Embryonic facial prominence (tissue), 1 donor: ENCODE results near the gene TSPAN13.

ENCODE experiments used
- DNase-seq: peaks from one replicate; pipeline ENCODE4 v3.0.0-alpha.2; 2016; ENCODE audit errors: extremely low spot score

TSPAN13 gene

DNA sequence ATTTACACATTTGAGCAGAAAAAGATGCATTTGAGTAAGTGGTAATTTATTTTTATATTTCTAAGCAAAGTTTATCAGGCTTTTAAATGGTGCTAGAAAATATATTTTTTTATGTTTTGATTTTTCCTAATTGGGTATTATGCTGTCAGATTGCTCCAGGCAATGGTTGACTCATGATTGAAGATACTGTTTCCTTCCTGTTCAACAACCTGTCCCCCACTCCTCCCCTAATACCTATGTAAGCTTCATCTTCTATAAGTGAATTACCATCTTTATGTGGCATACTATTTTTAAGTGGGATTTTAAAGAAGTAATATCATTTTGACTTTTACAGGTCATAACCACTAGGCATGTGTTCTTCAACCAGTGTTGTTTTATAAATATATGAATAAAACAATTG, 21.4 kb downstream of the TSPAN13 start:
- no peak for DNase-seq

DNA sequence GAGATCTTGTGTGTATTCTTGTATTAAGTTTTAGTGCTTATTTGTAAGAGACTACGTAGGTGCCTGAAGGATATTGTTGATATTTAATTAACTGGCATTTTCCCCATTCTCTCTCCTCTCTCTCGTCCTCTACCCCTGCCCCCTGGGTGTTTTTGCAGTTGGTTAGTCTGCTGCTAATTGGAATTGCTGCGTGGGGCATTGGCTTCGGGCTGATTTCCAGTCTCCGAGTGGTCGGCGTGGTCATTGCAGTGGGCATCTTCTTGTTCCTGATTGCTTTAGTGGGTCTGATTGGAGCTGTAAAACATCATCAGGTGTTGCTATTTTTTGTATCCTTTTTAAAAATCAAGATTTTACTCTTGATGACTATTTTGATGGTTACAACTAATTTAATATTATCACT, 22.5 kb downstream of the TSPAN13 start:
- no peak for DNase-seq

DNA sequence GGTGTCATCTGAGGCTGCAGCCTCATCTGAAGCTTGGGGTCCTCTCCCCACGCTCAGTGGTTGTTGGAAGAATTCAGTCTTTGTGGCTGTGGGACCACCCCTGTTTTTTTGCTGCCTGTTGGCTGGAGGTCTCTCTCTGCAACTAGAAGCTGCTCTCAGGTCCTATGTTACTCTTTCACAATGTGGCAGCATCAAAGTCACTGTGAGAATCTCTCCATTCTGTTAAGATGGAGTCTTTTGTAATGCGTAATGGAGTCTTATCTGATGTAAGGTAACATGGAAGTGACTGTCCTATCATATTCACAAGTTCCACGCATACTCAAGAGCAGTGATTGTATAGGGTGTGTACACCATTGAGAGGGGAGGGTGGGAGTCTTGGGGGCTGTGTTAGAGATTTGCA, 24.9 kb downstream of the TSPAN13 start:
- DNase-seq: no peak

DNA sequence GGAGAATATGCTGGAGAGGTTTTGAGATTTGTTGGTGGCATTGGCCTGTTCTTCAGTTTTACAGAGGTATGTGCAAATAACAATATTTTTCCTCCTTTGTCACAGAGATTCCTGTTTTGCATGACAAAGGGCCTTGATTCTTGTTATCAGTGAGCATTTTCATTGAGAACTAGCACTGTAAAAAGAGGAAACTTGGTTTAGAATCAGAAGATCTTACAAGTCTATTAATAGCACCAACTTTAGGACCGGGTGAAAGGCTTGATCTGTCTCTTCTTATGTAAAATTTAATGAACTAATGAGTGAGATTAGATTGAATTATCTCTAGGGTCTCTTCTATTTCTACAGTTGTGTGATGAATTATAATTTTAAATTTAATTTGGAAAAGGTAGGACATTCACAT, 25.5 kb downstream of the TSPAN13 start:
- DNase-seq: no peak

DNA sequence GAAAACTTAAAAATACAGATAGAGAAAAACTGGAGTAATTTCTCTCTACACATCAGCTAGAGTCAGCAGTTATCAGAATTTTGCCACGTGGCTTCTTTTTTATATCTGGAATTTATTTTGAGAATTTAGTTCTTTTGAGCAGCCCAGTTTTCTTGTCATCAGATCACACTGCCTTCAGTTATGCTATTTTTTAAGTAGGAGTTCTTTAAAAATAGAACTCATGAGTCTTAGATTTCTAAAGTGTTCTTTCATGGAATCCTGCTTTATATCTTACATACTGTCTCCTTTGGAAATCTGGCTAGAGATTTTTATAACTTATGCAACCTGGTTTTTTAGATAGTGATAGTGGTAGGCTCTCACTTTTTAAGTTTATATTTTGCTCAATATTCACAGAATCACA, 27.0 kb downstream of the TSPAN13 start:
- DNase-seq: no peak

DNA sequence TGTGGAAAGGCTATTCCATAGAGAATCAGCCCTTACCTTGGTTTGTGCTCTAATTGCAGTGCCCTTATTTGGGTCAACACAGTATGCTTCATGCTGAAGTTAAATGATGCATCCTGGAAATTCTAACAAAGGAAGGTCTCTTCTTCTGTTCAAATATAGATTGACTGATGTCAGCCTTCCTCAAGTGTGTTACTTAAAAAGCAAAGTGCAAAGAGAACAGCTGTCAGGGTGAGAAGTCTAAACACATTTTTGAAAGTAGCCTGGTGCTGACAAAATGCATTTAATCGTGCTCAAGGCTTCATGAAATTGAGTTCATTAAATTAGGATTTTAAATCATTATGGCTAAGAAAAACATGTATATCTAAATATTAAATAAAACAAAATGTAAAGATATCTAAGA, 31.8 kb downstream of the TSPAN13 start:
- DNase-seq: no peak

DNA sequence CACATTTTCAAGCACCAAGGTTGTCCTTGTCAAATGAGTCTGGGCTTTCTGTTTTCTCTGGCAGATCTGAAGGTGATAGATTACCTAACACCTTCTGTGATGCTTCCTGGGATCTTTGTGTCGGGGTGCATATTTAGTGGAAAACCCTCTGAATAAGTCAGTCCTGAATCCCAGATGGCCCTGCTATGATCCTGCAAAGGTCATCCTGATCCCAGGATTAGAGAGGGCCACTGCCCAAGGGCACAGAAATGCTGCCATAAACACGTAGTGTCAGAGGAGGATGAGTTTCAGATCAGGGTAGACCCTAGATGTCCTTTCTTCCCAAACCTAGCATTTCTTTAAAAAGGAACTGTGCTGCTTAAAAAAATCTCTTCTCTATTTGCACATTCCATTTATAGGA, 32.3 kb downstream of the TSPAN13 start:
- DNase-seq: no peak

DNA sequence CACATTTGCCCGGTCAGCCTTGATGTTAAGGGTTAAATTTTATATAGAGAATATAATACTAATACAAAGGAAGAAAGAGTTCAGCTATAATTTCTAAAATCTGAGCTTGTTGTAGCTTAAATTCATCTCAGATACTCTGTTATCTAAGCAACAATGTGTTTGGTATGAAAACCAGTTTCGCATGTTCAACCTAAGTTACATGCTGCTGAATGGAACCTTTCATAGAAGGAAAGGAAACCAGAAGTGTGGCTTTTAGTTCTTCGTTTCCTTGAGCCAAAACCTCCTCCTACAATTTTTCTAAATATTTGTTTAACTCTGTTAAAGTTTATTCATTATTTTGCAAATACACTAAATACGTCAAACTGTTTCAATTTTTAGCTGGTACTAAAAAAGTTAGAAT, 32.7 kb downstream of the TSPAN13 start:
- DNase-seq: no peak

DNA sequence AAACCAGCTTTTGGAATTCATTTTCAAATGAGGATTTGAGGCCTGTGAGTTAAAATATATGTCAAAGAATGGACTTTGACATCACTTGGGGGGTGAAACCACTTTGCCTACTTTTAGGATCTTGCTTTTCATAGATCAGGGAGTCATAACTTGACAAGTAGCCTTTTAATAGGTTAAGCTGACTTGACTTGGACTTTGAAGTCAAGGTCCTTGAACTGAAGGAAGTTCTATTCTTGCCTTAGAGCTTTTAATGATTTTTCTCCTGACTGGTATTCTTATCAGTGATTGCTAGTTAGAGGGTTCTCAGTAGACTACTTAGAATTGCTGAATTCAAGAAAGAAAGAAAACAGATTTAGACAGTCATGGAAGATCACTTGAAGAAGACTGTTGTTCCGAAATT, 33.6 kb downstream of the TSPAN13 start:
- no peak for DNase-seq

DNA sequence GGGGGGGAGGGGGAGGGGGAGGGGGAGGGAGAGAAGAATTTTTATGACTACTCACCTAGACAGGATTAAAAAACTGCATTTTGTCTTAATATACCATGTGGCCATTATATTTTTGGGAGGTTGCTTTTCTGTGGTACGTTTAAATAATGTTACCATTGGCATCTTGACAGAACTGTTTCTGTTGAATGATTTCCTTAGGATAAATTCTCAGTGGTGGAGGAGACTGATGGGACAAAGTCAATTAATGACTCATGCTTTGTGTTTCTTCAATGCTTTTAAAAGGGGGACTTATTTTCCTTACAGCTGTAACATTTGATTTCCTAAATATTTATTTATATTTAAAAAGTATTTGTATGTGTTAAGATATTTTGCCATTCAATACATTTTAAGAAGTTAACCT, 37.5 kb downstream of the TSPAN13 start:
- no peak for DNase-seq

DNA sequence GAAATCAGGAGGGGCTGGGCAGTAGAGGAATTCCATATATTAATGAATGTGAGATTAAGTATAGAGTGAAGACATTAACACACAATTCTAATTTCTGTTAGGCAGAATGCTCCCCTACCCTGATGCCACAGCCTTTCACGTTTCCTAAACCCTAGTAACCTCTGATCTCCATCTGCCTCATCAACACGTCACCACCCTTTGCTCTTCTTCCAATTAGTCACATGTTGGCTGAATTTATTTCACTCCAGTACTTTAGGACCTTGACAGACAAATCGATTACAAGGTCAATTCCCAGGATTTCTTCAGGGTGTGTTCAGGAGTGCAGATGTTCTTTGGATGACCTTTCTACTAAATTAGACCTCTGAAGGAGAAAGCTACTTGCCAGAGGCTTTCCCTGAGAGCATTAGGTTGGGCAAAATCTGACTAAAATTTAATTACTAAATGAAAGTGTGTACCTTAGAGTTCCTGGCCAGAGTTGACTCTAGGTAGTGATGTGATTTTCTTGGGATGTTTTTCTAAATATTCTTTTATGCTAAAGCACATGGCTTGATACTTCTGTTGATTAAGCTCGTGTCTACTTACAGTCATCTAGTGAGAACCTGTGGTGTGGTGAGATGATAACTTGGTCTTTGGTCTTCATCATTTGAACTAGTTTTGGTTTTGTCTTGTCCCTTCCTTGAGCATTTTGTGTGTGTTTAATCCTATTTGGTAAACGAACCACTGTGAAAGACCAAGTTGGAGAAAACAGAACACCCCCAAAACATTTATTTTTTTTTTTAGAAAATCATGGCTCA, 38.5 kb downstream of the TSPAN13 start:
- DNase-seq: no peak

DNA sequence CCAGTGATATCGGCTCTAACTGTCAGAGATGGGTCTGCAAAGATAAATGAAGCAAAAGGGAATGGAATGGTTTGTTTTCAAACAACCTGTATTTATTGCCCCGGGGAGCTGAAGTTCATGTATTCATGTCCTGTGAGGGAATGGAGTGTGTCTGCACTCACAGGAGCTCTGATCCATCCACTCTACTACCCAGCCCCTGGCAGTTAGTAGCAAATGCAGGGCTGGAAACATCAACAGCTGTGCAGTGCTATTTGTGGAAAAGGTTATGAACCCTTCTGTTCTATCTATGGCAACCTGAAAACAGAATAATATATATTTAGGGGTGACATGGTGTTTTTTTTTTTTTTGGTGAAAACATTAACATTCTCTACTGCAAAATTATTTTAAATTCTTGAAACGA, 41.4 kb downstream of the TSPAN13 start:
- no peak for DNase-seq

DNA sequence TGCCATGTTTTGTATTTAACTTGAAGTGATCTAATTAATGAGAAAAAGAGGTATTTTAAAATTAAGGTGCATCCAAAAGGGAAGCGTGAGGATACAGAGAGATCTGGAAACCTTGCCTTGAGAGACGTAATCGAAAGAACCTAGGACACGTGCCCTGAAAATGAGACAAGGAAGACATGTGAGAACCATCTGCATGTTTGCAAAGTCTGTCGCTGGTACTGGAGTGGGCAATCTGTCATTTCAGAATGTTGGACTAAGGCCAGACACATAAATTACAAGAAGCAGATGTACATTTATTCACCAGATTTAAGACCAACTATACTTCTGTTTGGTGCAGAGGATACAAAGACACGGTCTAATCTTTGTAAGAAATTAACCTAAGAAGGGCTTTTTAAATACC, 42.1 kb downstream of the TSPAN13 start:
- DNase-seq: no peak

DNA sequence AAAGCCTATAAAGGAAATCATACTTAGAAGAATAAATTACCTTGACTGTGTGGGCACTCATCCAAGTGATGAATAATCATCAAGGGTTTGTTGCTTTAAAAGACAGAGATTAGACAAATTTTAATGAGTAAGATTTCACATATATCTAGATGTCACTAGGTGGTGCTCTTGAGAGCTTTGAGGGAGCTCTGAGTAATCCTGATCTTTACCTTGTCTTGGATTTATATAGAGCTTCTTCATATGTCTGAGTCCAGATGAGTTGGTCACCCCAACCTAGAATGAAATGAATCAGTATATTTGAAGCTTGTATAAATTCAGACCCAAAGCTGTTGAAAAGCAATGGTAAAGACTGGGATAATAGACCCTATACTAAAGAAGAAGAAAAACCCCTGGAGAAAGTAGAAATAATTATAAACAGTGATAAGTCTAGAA, 47.6 kb downstream of the TSPAN13 start:
- DNase-seq: no peak

DNA sequence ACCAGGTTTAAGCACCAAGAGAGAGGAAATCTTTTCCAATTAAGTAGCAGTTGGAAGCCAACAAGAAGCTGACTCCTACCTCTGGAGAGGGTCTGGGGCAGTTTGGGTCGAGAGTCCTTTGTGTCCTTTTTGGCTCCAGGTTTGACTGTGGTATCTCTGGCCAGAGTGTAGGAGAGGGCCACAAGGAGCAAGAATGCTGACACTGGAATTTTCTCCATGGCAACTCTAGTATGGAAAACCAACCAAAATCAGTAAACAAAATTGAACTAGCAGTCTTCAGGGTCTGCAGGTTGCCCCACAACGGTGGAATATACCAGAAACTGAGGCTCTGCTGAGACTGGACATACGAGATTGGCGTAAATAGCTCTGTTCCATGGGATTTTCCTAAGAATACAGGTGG, 48.0 kb downstream of the TSPAN13 start:
- DNase-seq: no peak

DNA sequence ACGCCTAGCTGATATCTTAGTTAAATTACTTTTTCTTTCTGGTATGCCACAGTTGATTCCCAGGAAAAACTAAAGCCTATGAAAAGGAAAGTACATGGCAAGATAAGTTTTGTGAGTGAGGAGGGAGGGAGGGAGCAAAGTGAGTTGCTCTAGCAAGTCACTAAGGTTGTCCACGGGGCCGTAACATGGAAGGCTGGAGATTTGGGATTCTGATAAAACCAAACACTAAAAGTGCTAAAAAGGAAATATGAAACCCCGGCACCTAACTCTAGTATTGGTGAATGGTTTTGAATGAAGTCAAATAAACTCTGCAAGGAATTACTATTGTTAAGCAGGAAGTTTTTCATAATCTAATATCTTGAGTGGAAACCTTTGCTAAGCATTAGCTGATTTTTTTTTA, 49.6 kb downstream of the TSPAN13 start:
- no peak for DNase-seq

DNA sequence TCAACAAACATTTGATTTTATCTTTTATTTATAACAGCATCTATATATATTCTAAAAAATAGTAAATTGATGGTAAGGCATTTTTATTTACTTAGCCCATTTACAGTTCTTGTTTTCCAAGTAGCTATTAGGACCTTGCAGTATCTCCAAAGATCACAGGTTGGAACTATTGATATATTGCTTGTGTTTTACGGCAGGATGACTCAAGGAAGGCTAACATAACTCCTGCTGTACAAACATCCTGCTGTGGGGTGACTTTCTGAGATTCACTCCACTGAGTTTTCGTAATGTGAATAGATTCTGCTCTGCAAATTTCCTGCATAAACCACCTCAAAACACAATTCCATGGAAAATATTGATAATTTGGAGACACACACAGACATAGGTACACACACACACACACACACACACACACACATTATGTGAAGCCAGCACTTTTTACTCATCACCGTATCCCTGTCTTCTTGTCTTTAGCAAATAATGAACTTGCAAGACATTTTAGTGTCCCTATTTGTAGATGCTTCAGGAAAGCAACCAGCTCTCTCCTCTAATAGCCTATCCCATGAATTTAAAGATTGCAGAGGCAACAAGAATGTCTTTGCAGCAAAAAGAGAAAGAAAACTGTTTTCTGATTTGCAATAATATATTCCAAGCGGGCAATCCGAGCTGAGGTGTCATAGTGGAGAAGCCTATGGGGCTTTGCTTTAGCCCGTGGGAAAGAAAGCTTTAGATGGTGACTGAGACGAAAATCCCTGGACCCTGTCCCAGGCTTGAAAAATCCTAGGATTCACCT, 50.5 kb downstream of the TSPAN13 start:
- no peak for DNase-seq

DNA sequence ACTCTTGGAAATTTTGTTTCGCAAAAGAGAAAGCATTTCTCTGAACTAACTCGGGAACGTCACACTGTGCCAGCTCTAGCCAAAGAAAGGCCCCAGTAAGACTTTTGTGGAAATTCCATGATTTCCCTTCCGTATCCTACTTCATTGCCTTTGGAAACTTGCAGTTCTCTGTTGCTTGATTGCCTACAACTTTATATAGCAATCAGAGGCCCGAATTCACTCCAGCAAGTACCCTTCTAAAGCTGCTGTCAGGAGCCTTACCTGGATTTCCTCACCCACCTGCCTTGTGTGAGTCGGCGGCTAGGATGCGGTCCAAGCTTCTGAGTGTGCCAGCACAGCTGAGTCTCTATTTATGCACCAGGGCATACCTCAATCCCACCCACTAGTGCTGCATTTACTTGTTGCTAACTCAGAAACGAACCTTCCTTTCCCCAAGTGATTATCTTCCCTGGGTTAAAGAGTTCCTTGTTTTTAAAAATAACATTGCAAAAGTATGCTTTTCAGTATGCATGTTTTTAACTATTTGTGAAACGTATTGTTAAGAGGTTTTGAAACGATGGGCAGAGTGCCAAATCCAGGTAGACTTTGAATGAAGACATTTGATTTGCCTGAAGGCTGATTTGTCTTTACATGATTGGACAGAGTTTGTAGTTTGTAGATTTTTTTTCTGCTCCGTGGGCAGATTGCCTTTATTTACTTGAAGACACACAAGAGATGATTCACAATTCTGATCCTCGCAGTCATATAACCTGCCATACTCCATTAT, 51.3 kb downstream of the TSPAN13 start, which contains the start of gene AGR2:
Gene AGR2, minus strand, starts transcription at position 326 of the 766 bp plus-strand sequence. CDS start 3,203 bp downstream, outside the sequence.
- DNase-seq: no peak

DNA sequence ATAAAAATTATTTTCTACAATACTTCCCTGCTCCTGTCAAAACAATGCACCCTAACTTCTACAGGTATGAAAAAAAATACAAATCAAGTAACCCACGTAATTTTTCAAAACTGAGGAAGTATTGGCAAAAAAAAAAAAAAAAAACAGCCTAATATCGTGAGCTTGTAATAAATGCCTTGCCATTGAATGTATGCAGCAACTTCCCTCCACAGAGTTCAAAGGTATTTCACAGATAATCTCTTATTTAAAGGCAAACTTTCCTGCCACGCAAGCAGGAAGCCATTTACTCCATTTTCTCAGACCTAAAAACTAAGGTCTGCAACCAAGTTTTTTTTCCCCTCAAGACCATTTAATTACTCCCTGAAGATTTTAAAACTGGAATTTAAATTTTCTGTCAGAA, 51.9 kb downstream of the TSPAN13 start:
- DNase-seq: no peak

DNA sequence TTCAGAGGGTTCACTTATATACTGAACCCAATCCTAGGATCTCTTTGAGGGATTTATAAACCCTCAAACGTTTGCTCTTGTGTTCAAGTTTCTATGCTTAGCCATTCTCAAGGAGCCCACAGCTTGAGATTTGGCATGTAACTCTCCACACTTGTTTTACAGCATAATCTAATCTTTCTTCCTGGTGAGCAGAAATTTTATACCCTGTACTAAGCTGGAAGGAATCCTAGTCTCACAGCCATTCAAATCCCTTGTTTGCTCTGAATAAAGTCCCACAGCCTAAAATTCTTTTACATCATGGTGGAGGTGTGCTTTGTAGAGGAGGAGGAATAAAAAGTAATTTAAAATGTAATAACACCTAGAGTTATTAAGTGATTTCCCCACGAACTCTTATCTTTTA, 56.6 kb downstream of the TSPAN13 start:
- no peak for DNase-seq

DNA sequence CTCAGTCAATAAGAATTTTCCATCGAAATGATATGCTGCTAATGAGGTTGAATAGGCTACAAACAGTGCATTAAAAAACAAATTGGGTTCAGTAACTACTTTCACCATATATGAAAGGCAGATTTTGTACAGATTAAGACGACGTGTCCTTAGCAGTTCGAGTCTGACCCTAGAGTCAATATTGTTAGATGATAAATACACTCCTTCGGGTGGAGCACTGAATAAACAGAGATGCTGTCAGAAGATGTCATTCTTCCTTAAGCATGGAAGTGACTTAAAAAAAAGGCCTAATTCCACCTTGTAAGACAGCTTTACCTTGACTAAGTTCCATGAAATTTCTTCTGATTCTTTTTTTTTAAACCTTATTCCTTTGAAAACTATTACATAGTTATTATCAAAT, 57.0 kb downstream of the TSPAN13 start:
- DNase-seq: no peak

DNA sequence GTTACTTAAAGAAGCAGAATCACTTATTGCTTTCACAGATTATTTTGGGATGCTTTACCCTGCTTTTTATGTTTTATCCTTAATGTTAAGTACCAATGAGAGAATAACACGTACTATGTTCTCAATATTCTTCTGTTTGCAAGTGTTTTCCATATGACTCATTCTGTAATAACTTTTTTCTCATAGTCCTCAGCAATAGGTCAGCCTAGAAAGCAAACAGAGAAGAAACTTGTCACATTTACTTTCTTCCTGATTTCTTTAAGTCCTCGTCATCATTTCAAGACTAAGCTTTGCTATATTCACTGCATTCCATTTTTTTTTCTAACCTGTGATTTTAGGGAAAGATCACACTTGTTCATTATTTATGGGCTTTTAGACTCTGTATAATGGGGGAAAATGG, 58.0 kb downstream of the TSPAN13 start:
- no peak for DNase-seq
